HG02870 (cell line): Measurements from ENCODE around the gene KRT75.
"Not testable (repeated sequence)": the region's sequence is repeated elsewhere in the genome, so short reads cannot be mapped to it uniquely, and the experiment has no call there.

Experiments
- ATAC-seq: cut with Tn5 transposase; IDR thresholded peaks from one replicate; pipeline ENCODE4 v1.9.1; 2021; ENCODE audit warnings: mild to moderate bottlenecking, moderate library complexity; ENCODE audit not compliant: unreplicated experiment

Gene KRT75

GRCh38 chr12:52434081-52434733, at the start of gene KRT75:
KRT75 (minus strand) TSS chr12:52434371; CDS start chr12:52434304, 67 bp downstream.
- ATAC-seq = no peak

- no peak for ATAC-seq
Observed at GRCh38 chr12:52480073-52480472, 45.9 kb upstream of the KRT75 start.

GRCh38 chr12:52477651-52478050, 43.5 kb upstream of the KRT75 start:
- ATAC-seq = no peak

GRCh38 chr12:52474212-52474611, 40.0 kb upstream of the KRT75 start:
- ATAC-seq = no peak

GRCh38 chr12:52473768-52474167, 39.6 kb upstream of the KRT75 start, which contains the start of gene KRT6C:
KRT6C (minus strand) TSS chr12:52473805; CDS start chr12:52473737, 68 bp downstream.
- ATAC-seq = no peak

GRCh38 chr12:52469853-52470252, 35.7 kb upstream of the KRT75 start:
- no peak for ATAC-seq

- ATAC-seq = no peak
Observed at GRCh38 chr12:52464897-52465296, 30.7 kb upstream of the KRT75 start.

- ATAC-seq = no peak
Observed at GRCh38 chr12:52461693-52462092, 27.5 kb upstream of the KRT75 start.

GRCh38 chr12:52458861-52459260, 24.7 kb upstream of the KRT75 start:
- no peak for ATAC-seq

GRCh38 chr12:52455821-52456220, 21.6 kb upstream of the KRT75 start:
- no peak for ATAC-seq

GRCh38 chr12:52454411-52455201, 20.4 kb upstream of the KRT75 start:
- no peak for ATAC-seq

GRCh38 chr12:52452101-52452500, 17.9 kb upstream of the KRT75 start, which contains the start of gene KRT6B:
KRT6B (minus strand) TSS chr12:52452146; CDS start chr12:52452078, 68 bp downstream.
- no peak for ATAC-seq

- no peak for ATAC-seq
Observed at GRCh38 chr12:52448228-52448627, 14.1 kb upstream of the KRT75 start.

GRCh38 chr12:52447196-52447595, 13.0 kb upstream of the KRT75 start:
- not testable (repeated sequence) for ATAC-seq

GRCh38 chr12:52446367-52447045, 12.3 kb upstream of the KRT75 start:
- ATAC-seq = no peak

GRCh38 chr12:52445876-52446275, 11.7 kb upstream of the KRT75 start:
- no peak for ATAC-seq

- no peak for ATAC-seq
Observed at GRCh38 chr12:52444647-52445595, 10.8 kb upstream of the KRT75 start.

- no peak for ATAC-seq
Observed at GRCh38 chr12:52443966-52444365, 9.8 kb upstream of the KRT75 start.

GRCh38 chr12:52442600-52443061, 8.5 kb upstream of the KRT75 start:
- ATAC-seq = no peak

GRCh38 chr12:52441320-52441911, 7.2 kb upstream of the KRT75 start:
- no peak for ATAC-seq
